Liver (tissue), 9 donors: ENCODE data around the gene MECR. TPM values are rescaled to one million over a fixed set of nuclear protein-coding genes. Genes with fewer than 3 reads are reported as not detected.

Experiments
- DNase-seq: peaks from one replicate; pipeline ENCODE4 v3.0.0-alpha.2; 2017; ENCODE audit warnings: low spot score
- H3K27ac ChIP-seq, 2 donors: one replicate each; pipeline ENCODE4 v1.7.0; 2013; ENCODE audit warnings: inconsistent platforms in 2 of 2, low read length in 2 of 2, control low read depth in 1 of 2, low read depth in 1 of 2, mild to moderate bottlenecking in 1 of 2
- H3K27me3 ChIP-seq, 4 donors: one replicate each; pipeline versions ENCODE4 v1.6.1 to v1.7.0; 2013; ENCODE audit warnings: low read length in 3 of 4, inconsistent platforms in 1 of 4, mild to moderate bottlenecking in 1 of 4, moderate library complexity in 1 of 4; ENCODE audit not compliant: control insufficient read depth in 4 of 4, insufficient read depth in 4 of 4
- H3K36me3 ChIP-seq, 4 donors: one replicate each; pipeline versions ENCODE4 v1.6.1 to v1.7.0; 2013; ENCODE audit warnings: low read length in 3 of 4, mild to moderate bottlenecking in 3 of 4, low read depth in 1 of 4, moderate library complexity in 1 of 4; ENCODE audit not compliant: control insufficient read depth in 4 of 4, insufficient read depth in 3 of 4
- H3K4me1 ChIP-seq, 4 donors: one replicate each; pipeline versions ENCODE4 v1.6.1 to v1.7.0; 2013; ENCODE audit warnings: low read length in 3 of 4, mild to moderate bottlenecking in 3 of 4, moderate library complexity in 1 of 4; ENCODE audit not compliant: control insufficient read depth in 4 of 4, insufficient read depth in 4 of 4
- H3K4me3 ChIP-seq, 3 donors: one replicate each; pipeline versions ENCODE4 v1.6.1 to v1.7.0; 2013; ENCODE audit warnings: low read length in 3 of 3, control low read depth in 1 of 3, low read depth in 1 of 3, mild to moderate bottlenecking in 1 of 3
- H3K9ac ChIP-seq, 2 donors: one replicate each; pipeline ENCODE4 v1.7.0; 2013; ENCODE audit warnings: low read length in 2 of 2, mild to moderate bottlenecking in 2 of 2, moderate library complexity in 2 of 2, control low read depth in 1 of 2, low read depth in 1 of 2
- H3K9me3 ChIP-seq, 4 donors: one replicate each; pipeline versions ENCODE4 v1.6.1 to v1.7.0; 2013; ENCODE audit warnings: low read length in 3 of 4; ENCODE audit not compliant: control insufficient read depth in 4 of 4
- EGR1 ChIP-seq, 2 donors: IDR thresholded peaks; 2 replicates each; pipeline ENCODE4 v1.6.1; 2016 to 2018; ENCODE audit warnings: antibody characterized with exemption in 2 of 2, low read depth in 2 of 2
- FOXA1 ChIP-seq: IDR thresholded peaks from 2 replicates; pipeline ENCODE4 v1.6.1; 2016; ENCODE audit warnings: antibody characterized with exemption
- HNF4A ChIP-seq, 2 donors: conservative IDR thresholded peaks; 2 replicates each; pipeline ENCODE4 v1.6.1; 2016; ENCODE audit warnings: antibody characterized with exemption in 2 of 2, mild to moderate bottlenecking in 2 of 2
- HNF4G ChIP-seq: IDR thresholded peaks from 2 replicates; pipeline ENCODE4 v1.6.1; 2016; ENCODE audit warnings: antibody characterized with exemption
- JUND ChIP-seq, 2 donors: IDR thresholded peaks; 2 replicates each; pipeline ENCODE4 v1.6.1; 2016; ENCODE audit warnings: antibody characterized with exemption in 2 of 2
- NR2F2 ChIP-seq: IDR thresholded peaks from 2 replicates; pipeline ENCODE4 v1.6.1; 2016; ENCODE audit warnings: antibody characterized with exemption
- RAD21 ChIP-seq, 2 donors: IDR thresholded peaks; 2 replicates each; pipeline ENCODE4 v1.6.1; 2016; ENCODE audit warnings: antibody characterized with exemption in 2 of 2, mild to moderate bottlenecking in 2 of 2
- SP1 ChIP-seq: IDR thresholded peaks from 2 replicates; pipeline ENCODE4 v1.6.1; 2018; ENCODE audit warnings: antibody characterized with exemption, mild to moderate bottlenecking
- TAF1 ChIP-seq: conservative IDR thresholded peaks from 2 replicates; pipeline ENCODE4 v1.6.1; 2016; ENCODE audit warnings: antibody characterized with exemption, mild to moderate bottlenecking
- YY1 ChIP-seq: IDR thresholded peaks from 2 replicates; pipeline ENCODE4 v1.6.1; 2016; ENCODE audit warnings: antibody characterized with exemption, mild to moderate bottlenecking
- whole genome bisulfite sequencing: extraction: QIAGEN DNeasy Blood & Tissue Kit; methylation state at CpG from one replicate; pipeline ENCODE4 v1.1.7; 2013; 5-methylcytosine and 5-hydroxymethylcytosine counted together
- polyA plus RNA-seq, 2 donors: library from polyadenylated mRNA; stranded (reverse) in 1 of 2; unstranded in 1 of 2; fragments of 200-250 nt in 1 of 2; fragments of >200 nt in 1 of 2; fragmentation: Nextera tagmentation in 1 of 2; extraction: Ambion mirVana in 1 of 2; gene quantifications; one replicate each; pipeline versions ENCODE4 v1.2.1 to v1.2.3, GENCODE V29; 2013 to 2015
- total RNA-seq, 2 donors: library from RNA; depleted of rRNA; stranded (reverse); fragments of >200 nt; gene quantifications; one replicate each; pipeline ENCODE4 v1.2.3, GENCODE V29; 2014
- TF ChIP-seq, protein P1 (sequence below): fragments of 150-350 bp; IDR thresholded peaks from 2 replicates; pipeline ENCODE4 v1.5.1; 2017; ENCODE audit warnings: improper control_type of control experiment, low read depth, low read length; ENCODE audit not compliant: missing input control
- TF ChIP-seq, protein P2 (sequence below): IDR thresholded peaks from 2 replicates; pipeline ENCODE4 v1.6.1; 2016; ENCODE audit warnings: antibody characterized with exemption, mild to moderate bottlenecking
- TF ChIP-seq, protein P3 (sequence below): IDR thresholded peaks from 2 replicates; pipeline ENCODE4 v1.6.1; 2016; ENCODE audit warnings: antibody characterized with exemption
- TF ChIP-seq, protein P4 (sequence below): IDR thresholded peaks from 2 replicates; pipeline ENCODE4 v1.6.1; 2016; ENCODE audit warnings: antibody characterized with exemption
- TF ChIP-seq, protein P5 (sequence below): IDR thresholded peaks from 2 replicates; pipeline ENCODE4 v1.6.1; 2016; ENCODE audit warnings: antibody characterized with exemption
- donor health status: healthy.
- donor health status: healthy.
- donor health status: healthy.
- donor health status: healthy.
- donor health status: healthy.

MECR gene
- total and polyA plus RNA-seq, 4 donors, result 7.5 to 19.9 (median 13.2) TPM

DNA sequence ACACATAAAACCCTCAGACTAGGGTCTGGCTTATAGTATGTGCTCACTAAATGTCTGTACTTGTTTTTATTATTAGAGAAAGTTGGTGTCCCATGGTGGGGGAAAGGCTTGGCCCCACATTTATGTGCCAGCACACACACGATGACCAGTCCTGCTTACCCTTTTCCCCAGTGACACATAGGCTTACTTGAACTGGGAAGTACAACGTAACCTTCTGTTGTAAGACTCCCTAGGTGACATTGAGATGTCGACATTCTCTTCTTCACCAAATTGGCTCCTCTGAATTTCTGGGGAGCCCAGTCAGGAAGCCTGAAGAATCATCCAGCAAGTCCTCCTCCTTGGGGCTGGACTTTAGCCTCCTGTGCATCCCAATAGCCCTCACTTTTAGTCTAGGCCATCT, 1.7 kb upstream of the MECR start:
- Histone ChIP-seq H3K27me3 (no peaks in the 10 kb centered on the region), H3K36me3 (no peaks in the 10 kb centered on the region), H3K27ac (no peak overlapping the region), H3K9ac (no peak overlapping the region), H3K4me1 (peaks cover 3 to 29% (median 19%) of the 10 kb centered on the region in 4 donors), H3K4me3 (no peak overlapping the region), H3K9me3 (no peaks in the 10 kb centered on the region)
- TF ChIP-seq NR2F2 (no peak), JUND (IDR thresholded peaks at IDR 0.05) (no peak), FOXA1 (no peak), EGR1 (IDR thresholded peaks at IDR 0.05; ENCODE audit: low read depth in 2 of 2) (no peak), YY1 (no peak), TAF1 (no peak), SP1 (no peak)
- TF ChIP-seq, protein P1, sequence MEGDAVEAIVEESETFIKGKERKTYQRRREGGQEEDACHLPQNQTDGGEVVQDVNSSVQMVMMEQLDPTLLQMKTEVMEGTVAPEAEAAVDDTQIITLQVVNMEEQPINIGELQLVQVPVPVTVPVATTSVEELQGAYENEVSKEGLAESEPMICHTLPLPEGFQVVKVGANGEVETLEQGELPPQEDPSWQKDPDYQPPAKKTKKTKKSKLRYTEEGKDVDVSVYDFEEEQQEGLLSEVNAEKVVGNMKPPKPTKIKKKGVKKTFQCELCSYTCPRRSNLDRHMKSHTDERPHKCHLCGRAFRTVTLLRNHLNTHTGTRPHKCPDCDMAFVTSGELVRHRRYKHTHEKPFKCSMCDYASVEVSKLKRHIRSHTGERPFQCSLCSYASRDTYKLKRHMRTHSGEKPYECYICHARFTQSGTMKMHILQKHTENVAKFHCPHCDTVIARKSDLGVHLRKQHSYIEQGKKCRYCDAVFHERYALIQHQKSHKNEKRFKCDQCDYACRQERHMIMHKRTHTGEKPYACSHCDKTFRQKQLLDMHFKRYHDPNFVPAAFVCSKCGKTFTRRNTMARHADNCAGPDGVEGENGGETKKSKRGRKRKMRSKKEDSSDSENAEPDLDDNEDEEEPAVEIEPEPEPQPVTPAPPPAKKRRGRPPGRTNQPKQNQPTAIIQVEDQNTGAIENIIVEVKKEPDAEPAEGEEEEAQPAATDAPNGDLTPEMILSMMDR, result no peak
- TF ChIP-seq, protein P2, sequence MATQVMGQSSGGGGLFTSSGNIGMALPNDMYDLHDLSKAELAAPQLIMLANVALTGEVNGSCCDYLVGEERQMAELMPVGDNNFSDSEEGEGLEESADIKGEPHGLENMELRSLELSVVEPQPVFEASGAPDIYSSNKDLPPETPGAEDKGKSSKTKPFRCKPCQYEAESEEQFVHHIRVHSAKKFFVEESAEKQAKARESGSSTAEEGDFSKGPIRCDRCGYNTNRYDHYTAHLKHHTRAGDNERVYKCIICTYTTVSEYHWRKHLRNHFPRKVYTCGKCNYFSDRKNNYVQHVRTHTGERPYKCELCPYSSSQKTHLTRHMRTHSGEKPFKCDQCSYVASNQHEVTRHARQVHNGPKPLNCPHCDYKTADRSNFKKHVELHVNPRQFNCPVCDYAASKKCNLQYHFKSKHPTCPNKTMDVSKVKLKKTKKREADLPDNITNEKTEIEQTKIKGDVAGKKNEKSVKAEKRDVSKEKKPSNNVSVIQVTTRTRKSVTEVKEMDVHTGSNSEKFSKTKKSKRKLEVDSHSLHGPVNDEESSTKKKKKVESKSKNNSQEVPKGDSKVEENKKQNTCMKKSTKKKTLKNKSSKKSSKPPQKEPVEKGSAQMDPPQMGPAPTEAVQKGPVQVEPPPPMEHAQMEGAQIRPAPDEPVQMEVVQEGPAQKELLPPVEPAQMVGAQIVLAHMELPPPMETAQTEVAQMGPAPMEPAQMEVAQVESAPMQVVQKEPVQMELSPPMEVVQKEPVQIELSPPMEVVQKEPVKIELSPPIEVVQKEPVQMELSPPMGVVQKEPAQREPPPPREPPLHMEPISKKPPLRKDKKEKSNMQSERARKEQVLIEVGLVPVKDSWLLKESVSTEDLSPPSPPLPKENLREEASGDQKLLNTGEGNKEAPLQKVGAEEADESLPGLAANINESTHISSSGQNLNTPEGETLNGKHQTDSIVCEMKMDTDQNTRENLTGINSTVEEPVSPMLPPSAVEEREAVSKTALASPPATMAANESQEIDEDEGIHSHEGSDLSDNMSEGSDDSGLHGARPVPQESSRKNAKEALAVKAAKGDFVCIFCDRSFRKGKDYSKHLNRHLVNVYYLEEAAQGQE, result no peak
- TF ChIP-seq, protein P3, sequence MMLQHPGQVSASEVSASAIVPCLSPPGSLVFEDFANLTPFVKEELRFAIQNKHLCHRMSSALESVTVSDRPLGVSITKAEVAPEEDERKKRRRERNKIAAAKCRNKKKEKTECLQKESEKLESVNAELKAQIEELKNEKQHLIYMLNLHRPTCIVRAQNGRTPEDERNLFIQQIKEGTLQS, result no peak
- no peak for DNase-seq
- WGBS, result 83% methylated on average over 3 of the region's 3 CpGs

DNA sequence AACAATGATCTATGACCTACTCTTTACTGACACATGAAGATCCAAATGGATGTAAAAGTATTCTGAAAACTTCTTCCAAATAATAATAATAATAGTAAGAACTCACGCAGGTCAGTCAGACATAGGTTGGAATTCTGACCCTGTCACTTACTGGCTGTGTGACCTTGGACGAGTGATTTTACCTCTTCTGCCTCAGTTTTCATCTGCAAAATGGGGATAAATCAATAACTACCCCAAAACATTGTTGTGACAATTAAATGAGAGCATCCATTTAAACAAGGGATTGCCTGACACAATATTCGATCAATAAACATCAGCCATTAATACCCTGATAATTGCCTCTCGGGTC, 556 bp downstream of the MECR start:
- Histone ChIP-seq H3K4me1 (peaks cover 0 to 17% (median 13%) of the 10 kb centered on the region in 4 donors), H3K9me3 (no peaks in the 10 kb centered on the region), H3K4me3 (peak overlapping the region; percentile 65 to 92 (median 75)), H3K36me3 (no peaks in the 10 kb centered on the region), H3K27ac (peak overlapping the region in 1 of 2 donors; percentile 1), H3K27me3 (no peaks in the 10 kb centered on the region), H3K9ac (peak overlapping the region; percentile 17 to 44)
- 7% methylated on average over 4 of the region's 4 CpGs for WGBS
- no peak for DNase-seq
- TF ChIP-seq HNF4A (conservative IDR thresholded peaks at IDR 0.05) (no peak), RAD21 (IDR thresholded peaks at IDR 0.05) (no peak), HNF4G (no peak), EGR1 (IDR thresholded peaks at IDR 0.05; ENCODE audit: low read depth in 2 of 2) (no peak), SP1 (no peak), JUND (IDR thresholded peaks at IDR 0.05) (no peak), TAF1 (no peak)
- TF ChIP-seq, protein P4, sequence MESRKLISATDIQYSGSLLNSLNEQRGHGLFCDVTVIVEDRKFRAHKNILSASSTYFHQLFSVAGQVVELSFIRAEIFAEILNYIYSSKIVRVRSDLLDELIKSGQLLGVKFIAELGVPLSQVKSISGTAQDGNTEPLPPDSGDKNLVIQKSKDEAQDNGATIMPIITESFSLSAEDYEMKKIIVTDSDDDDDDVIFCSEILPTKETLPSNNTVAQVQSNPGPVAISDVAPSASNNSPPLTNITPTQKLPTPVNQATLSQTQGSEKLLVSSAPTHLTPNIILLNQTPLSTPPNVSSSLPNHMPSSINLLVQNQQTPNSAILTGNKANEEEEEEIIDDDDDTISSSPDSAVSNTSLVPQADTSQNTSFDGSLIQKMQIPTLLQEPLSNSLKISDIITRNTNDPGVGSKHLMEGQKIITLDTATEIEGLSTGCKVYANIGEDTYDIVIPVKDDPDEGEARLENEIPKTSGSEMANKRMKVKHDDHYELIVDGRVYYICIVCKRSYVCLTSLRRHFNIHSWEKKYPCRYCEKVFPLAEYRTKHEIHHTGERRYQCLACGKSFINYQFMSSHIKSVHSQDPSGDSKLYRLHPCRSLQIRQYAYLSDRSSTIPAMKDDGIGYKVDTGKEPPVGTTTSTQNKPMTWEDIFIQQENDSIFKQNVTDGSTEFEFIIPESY, result no peak
- TF ChIP-seq, protein P1, result no peak
- TF ChIP-seq, protein P3, result no peak
- TF ChIP-seq, protein P5, sequence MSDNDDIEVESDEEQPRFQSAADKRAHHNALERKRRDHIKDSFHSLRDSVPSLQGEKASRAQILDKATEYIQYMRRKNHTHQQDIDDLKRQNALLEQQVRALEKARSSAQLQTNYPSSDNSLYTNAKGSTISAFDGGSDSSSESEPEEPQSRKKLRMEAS, result no peak
- TF ChIP-seq, protein P2, result no peak
